Osteocyte (in vitro differentiated cells): ENCODE results near the gene RCE1. TPM values are rescaled to one million over a fixed set of nuclear protein-coding genes. Genes with fewer than 3 reads are reported as not detected.

Source experiments
- DNase-seq: peaks from one replicate; pipeline ENCODE4 v3.0.0; 2021; ENCODE audit warnings: mixed read lengths; ENCODE audit not compliant: unreplicated experiment; ENCODE audit errors: extremely low spot score
- H3K27ac Mint-ChIP-seq: one replicate; pipeline ENCODE4 v1.8.0; 2021; ENCODE audit warnings: mild to moderate bottlenecking, mixed read lengths; ENCODE audit not compliant: unreplicated experiment
- H3K27me3 Mint-ChIP-seq: one replicate; pipeline ENCODE4 v1.8.0; 2021; ENCODE audit warnings: mixed read lengths; ENCODE audit not compliant: unreplicated experiment
- H3K36me3 Mint-ChIP-seq: one replicate; pipeline ENCODE4 v1.8.0; 2021; ENCODE audit warnings: mixed read lengths; ENCODE audit not compliant: unreplicated experiment
- H3K4me1 Mint-ChIP-seq: one replicate; pipeline ENCODE4 v1.8.0; 2021; ENCODE audit warnings: mixed read lengths; ENCODE audit not compliant: unreplicated experiment
- H3K4me3 Mint-ChIP-seq: one replicate; pipeline ENCODE4 v1.8.0; 2021; ENCODE audit warnings: mild to moderate bottlenecking, moderate library complexity, mixed read lengths; ENCODE audit not compliant: unreplicated experiment
- H3K9me3 Mint-ChIP-seq: one replicate; pipeline ENCODE4 v1.8.0; 2021; ENCODE audit warnings: mixed read lengths; ENCODE audit not compliant: unreplicated experiment
- total RNA-seq: library from RNA; stranded (reverse); gene quantifications from 2 replicates; pipeline ENCODE4 v1.2.1, GENCODE V29; 2021
- TF ChIP-seq, protein P1 (sequence below): fragments of 200-600 bp; sonication (generic); IDR thresholded peaks from 2 replicates; pipeline ENCODE4 v1.5.0; 2021; ENCODE audit warnings: antibody characterized with exemption, mild to moderate bottlenecking, moderate library complexity

Gene RCE1
- total RNA-seq, 1 donor from 2014 or later: 20.3 TPM

DNA sequence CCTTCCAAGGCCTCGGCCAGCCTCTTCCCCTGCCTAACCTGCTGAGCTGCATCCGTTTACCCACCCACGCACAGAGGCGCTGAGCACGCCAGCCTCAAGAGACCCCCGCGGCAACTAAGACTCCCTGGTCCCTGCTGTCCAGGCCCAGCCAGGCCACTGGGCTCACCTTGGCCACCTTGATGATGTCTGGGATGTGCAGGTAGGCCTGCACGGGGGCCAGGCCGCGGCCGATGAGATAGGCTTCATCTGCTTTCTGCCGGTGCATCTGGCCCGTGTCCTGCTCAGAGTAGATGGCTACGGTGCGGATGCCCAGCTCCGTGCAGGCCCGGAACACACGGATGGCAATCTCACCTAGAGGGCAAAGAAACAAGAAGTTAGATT, 28.3 kb downstream of the RCE1 start:
- peaks cover 12% of the 10 kb centered on the region for H3K36me3 Mint-ChIP-seq
- no peaks in the 10 kb centered on the region for H3K27me3 Mint-ChIP-seq
- TF ChIP-seq, protein P1, sequence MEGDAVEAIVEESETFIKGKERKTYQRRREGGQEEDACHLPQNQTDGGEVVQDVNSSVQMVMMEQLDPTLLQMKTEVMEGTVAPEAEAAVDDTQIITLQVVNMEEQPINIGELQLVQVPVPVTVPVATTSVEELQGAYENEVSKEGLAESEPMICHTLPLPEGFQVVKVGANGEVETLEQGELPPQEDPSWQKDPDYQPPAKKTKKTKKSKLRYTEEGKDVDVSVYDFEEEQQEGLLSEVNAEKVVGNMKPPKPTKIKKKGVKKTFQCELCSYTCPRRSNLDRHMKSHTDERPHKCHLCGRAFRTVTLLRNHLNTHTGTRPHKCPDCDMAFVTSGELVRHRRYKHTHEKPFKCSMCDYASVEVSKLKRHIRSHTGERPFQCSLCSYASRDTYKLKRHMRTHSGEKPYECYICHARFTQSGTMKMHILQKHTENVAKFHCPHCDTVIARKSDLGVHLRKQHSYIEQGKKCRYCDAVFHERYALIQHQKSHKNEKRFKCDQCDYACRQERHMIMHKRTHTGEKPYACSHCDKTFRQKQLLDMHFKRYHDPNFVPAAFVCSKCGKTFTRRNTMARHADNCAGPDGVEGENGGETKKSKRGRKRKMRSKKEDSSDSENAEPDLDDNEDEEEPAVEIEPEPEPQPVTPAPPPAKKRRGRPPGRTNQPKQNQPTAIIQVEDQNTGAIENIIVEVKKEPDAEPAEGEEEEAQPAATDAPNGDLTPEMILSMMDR: no peak
- H3K9me3 Mint-ChIP-seq: no peaks in the 10 kb centered on the region
- H3K27ac Mint-ChIP-seq: no peak overlapping the region
- DNase-seq: no peak
- no peak overlapping the region for H3K4me3 Mint-ChIP-seq
- peaks cover under 1% of the 10 kb centered on the region for H3K4me1 Mint-ChIP-seq

DNA sequence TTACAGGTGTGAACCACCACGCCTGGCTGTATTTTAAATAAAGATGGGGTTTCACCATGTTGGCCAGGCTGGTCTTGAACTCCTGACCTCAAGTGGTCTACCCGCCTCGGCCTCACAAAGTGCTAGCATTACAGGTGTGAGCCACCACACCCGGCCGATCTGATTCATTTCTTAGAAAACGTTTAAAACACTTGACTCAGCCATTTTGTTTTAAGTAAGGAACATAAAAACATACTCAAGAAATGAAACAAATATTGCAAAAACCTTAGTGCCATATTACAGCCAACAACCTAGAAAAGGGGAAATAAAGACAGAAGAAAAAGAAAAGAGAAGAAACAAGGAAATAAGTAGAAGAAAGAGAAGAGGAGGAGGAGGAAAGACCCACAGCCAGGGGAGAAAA, 31.0 kb downstream of the RCE1 start:
- no peak for DNase-seq
- Mint-ChIP-seq H3K27me3 (no peaks in the 10 kb centered on the region), H3K27ac (peak overlapping the region; percentile 50), H3K4me3 (no peak overlapping the region), H3K9me3 (no peaks in the 10 kb centered on the region), H3K4me1 (peaks cover 21% of the 10 kb centered on the region), H3K36me3 (peaks cover 6% of the 10 kb centered on the region)
- TF ChIP-seq, protein P1: no peak

DNA sequence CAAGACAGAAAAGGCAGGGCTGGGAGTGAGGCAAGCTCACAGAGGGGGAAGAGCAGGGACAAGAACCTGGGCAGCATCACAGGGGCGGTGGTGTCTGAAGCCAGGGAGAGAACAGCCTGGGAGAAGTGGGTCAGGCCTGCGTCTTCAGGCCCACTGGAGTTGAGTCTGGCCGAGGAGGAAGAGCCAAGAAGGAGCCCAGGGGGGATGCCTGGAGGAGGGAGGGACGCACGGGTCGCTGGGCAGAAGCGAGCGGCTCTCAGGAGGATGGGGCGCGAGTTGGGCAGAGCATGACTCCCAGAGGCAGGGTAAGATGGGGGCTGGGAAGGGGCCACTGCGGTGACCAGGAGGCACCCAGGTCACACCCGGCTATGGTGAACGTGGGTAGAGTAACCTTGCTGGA, 32.1 kb downstream of the RCE1 start:
- no peak overlapping the region for H3K27ac Mint-ChIP-seq
- H3K4me3 Mint-ChIP-seq: no peak overlapping the region
- H3K27me3 Mint-ChIP-seq: no peaks in the 10 kb centered on the region
- DNase-seq: no peak
- H3K4me1 Mint-ChIP-seq: peaks cover 32% of the 10 kb centered on the region
- H3K36me3 Mint-ChIP-seq: peaks cover 4% of the 10 kb centered on the region
- no peaks in the 10 kb centered on the region for H3K9me3 Mint-ChIP-seq
- TF ChIP-seq, protein P1: no peak

DNA sequence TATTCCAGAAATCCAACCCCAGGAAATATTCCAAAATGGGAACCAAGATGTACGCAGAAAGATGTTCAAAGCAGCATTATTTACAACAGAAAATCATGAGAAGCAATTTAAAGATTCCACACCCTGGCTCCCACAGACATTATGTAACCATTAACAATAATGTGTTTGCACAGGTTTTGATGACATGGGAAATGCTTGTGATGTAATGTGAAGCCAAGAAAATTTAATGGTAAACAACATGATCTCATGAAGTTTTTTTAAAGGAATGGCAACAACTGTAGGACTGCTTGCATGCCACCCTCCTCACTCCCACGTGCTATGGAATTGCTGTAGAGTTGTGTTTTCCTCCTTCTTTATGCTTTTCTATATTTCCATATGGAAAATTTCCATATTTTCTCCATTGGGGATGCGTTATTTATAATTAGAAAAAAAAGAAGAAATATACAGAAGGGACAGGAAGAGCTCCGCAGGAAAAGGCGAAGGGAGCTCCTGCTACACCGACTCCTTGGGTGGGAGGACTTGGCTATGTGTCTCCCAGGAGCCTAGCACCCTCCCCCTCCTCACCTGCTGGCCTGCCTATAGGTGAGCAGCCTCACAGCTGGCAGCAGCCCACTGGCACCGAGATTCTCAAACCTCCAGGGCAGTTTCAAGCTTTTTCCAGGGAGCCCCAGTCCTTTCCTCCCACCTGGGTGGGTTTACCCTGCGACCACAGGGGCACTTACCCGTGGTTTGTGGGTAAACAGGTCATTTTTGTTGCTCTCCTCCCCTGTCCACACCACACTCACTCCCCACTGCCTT, 34.5 kb downstream of the RCE1 start:
- H3K4me3 Mint-ChIP-seq: no peak overlapping the region
- no peak for DNase-seq
- H3K9me3 Mint-ChIP-seq: no peaks in the 10 kb centered on the region
- TF ChIP-seq, protein P1: no peak
- no peaks in the 10 kb centered on the region for H3K27me3 Mint-ChIP-seq
- H3K4me1 Mint-ChIP-seq: peaks cover 54% of the 10 kb centered on the region
- peak overlapping the region; percentile 84 for H3K27ac Mint-ChIP-seq
- H3K36me3 Mint-ChIP-seq: no peaks in the 10 kb centered on the region

DNA sequence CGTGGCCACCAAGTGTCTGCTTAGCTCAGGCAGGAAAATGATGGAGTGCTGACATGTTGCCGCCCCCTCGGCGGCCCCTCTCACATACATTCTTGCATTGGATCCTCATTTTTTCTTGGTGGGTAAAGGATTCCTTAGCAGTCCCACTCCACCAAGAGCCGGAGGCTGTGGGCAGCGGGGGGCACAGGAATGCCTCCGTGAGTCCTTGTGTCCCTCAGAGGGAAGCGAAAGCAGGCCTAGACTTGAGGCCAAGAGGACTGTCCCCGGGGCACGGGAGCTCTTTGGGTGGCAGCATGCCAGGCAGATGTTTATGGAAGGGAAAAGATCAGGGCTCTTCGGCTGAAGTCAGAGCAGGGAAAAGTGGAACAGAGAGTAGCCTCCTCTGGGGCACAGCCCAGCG, 35.2 kb downstream of the RCE1 start:
- peaks cover 61% of the 10 kb centered on the region for H3K4me1 Mint-ChIP-seq
- TF ChIP-seq, protein P1: no peak
- peak overlapping the region; percentile 84 for H3K27ac Mint-ChIP-seq
- no peaks in the 10 kb centered on the region for H3K9me3 Mint-ChIP-seq
- H3K36me3 Mint-ChIP-seq: no peaks in the 10 kb centered on the region
- no peak overlapping the region for H3K4me3 Mint-ChIP-seq
- no peaks in the 10 kb centered on the region for H3K27me3 Mint-ChIP-seq
- DNase-seq: no peak
